Epithelial cell of proximal tubule (primary cell): Measurements from ENCODE around the gene SFXN3. TPM values are rescaled to one million over a fixed set of nuclear protein-coding genes. Genes with fewer than 3 reads are reported as not detected.

Experiments used
- DNase-seq: peaks from one replicate; pipeline ENCODE4 v3.0.0-alpha.2; 2011; ENCODE audit warnings: low read depth
- H3K4me3 ChIP-seq: 2 replicates; pipeline ENCODE4 v1.5.1; 2011; ENCODE audit warnings: low read depth, mild to moderate bottlenecking, low read length
- CTCF ChIP-seq: conservative IDR thresholded peaks from 2 replicates; pipeline ENCODE4 v1.5.1; 2012; ENCODE audit warnings: low read depth, mild to moderate bottlenecking, low read length
- total RNA-seq: library from RNA; depleted of rRNA; stranded (reverse); fragments of >200 nt; gene quantifications from 2 replicates; pipeline ENCODE4 v1.2.3, GENCODE V29; 2015

The SFXN3 gene
- total RNA-seq, 1 donor from 2014 or later = 47.6 TPM

GRCh38 chr10:101053516-101053915 is 22.5 kb downstream of the SFXN3 start:
- TF ChIP-seq CTCF = no peak
- no peak overlapping the region for H3K4me3 ChIP-seq
- no peak for DNase-seq

- no peak for TF ChIP-seq CTCF
- DNase-seq = no peak
- H3K4me3 ChIP-seq = no peak overlapping the region
Observed at GRCh38 chr10:101054351-101054750, 23.3 kb downstream of the SFXN3 start.

GRCh38 chr10:101054876-101055275 is 23.8 kb downstream of the SFXN3 start:
- no peak for TF ChIP-seq CTCF
- H3K4me3 ChIP-seq = no peak overlapping the region
- no peak for DNase-seq

GRCh38 chr10:101055411-101055810 is 24.4 kb downstream of the SFXN3 start:
- H3K4me3 ChIP-seq = no peak overlapping the region
- DNase-seq = no peak
- TF ChIP-seq CTCF = peak; percentile 38

GRCh38 chr10:101056365-101057151 is 25.5 kb downstream of the SFXN3 start:
- no peak for DNase-seq
- H3K4me3 ChIP-seq = no peak overlapping the region
- TF ChIP-seq CTCF = no peak

GRCh38 chr10:101060036-101060950 is 29.3 kb downstream of the SFXN3 start:
- H3K4me3 ChIP-seq = peak overlapping the region; percentile 86
- TF ChIP-seq CTCF = peak; percentile 98
- DNase-seq = peak; percentile 78
